BJ (cell line): Measurements from ENCODE around the gene PCDHGA10. TPM values are rescaled to one million over a fixed set of nuclear protein-coding genes. Genes with fewer than 3 reads are reported as not detected.
A peak's percentile ranks its signal among the peaks of the same experiment; 100 is the strongest.
"Not testable (repeated sequence)": the region's sequence is repeated elsewhere in the genome, so short reads cannot be mapped to it uniquely, and the experiment has no call there.

Source experiments
- CTCF ChIA-PET: fragments of 350-600 bp; formaldehyde crosslinking; extraction: SDS; loops from one replicate; lab custom pipeline; 2021; ENCODE audit warnings: antibody characterized with exemption, inconsistent platforms; lab: Yijun Ruan, JAX
- POLR2A ChIA-PET: fragments of 300-600 bp; sonication (Branson Sonifier 250); formaldehyde crosslinking; extraction: SDS; loops from one replicate; lab custom pipeline; 2021; ENCODE audit warnings: antibody characterized with exemption; lab: Charles Lee
- DNase-seq: peaks from one replicate; pipeline ENCODE4 v3.0.0-alpha.2; 2011; ENCODE audit warnings: low read depth
- H3K27me3 ChIP-seq: 2 replicates; pipeline ENCODE4 v1.6.0; 2011; ENCODE audit warnings: low read length; ENCODE audit not compliant: control insufficient read depth, insufficient read depth
- H3K36me3 ChIP-seq: 2 replicates; pipeline ENCODE4 v1.5.1; 2011; ENCODE audit warnings: low read length; ENCODE audit not compliant: control insufficient read depth, insufficient read depth
- H3K4me3 ChIP-seq: 2 replicates; pipeline ENCODE4 v1.5.1; 2011; ENCODE audit warnings: low read depth, mild to moderate bottlenecking, control low read depth, low read length
- polyA plus RNA-seq: library from polyadenylated mRNA; depleted of rRNA; stranded (reverse); fragments of >200 nt; gene quantifications from 2 replicates; pipeline ENCODE4 v1.2.3, GENCODE V29; 2011
- TF ChIP-seq, protein P1 (sequence below): IDR thresholded peaks from 2 replicates; pipeline ENCODE4 v1.5.1; 2011; ENCODE audit warnings: low read depth, mild to moderate bottlenecking, control low read depth, inconsistent platforms, low read length, moderate library complexity; ENCODE audit not compliant: insufficient read depth

The PCDHGA10 gene
- polyA plus RNA-seq, 1 experiment = 3.9 TPM

DNA sequence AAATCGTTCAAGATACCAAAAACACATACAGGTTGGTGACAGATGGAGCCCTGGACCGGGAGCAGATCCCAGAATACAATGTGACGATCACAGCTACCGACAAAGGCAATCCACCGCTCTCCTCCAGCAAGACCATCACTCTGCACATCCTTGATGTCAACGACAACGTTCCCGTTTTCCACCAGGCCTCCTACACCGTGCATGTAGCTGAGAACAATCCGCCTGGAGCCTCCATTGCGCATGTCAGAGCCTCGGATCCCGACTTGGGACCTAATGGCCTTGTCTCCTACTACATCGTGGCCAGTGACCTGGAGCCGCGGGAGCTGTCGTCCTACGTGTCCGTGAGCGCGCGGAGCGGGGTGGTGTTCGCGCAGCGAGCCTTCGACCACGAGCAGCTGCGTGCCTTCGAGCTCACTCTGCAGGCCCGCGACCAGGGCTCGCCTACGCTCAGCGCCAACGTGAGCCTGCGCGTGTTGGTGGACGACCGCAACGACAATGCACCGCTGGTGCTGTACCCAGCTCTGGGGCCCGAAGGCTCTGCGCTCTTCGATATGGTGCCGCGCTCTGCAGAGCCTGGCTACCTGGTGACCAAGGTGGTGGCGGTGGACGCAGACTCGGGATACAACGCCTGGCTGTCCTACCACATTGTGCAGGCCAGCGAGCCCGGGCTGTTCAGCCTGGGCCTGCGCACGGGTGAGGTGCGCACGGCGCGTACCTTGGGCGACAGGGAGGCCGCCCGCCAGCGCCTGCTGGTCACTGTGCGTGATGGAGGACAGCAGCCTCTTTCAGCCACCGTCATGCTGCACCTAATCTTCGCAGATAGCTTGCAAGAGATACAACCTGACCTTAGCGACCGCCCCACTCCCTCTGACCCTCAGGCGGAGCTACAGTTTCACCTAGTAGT, 41.0 kb upstream of the PCDHGA10 start:
- H3K36me3 ChIP-seq = no peaks in the 10 kb centered on the region
- TF ChIP-seq, protein P1, sequence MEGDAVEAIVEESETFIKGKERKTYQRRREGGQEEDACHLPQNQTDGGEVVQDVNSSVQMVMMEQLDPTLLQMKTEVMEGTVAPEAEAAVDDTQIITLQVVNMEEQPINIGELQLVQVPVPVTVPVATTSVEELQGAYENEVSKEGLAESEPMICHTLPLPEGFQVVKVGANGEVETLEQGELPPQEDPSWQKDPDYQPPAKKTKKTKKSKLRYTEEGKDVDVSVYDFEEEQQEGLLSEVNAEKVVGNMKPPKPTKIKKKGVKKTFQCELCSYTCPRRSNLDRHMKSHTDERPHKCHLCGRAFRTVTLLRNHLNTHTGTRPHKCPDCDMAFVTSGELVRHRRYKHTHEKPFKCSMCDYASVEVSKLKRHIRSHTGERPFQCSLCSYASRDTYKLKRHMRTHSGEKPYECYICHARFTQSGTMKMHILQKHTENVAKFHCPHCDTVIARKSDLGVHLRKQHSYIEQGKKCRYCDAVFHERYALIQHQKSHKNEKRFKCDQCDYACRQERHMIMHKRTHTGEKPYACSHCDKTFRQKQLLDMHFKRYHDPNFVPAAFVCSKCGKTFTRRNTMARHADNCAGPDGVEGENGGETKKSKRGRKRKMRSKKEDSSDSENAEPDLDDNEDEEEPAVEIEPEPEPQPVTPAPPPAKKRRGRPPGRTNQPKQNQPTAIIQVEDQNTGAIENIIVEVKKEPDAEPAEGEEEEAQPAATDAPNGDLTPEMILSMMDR = no peak
- no peaks in the 10 kb centered on the region; the same call in 1 of the 2 replicates for H3K27me3 ChIP-seq
- no peak for DNase-seq
- POLR2A ChIA-PET = no interaction called here
- CTCF ChIA-PET = interaction anchor here (0.7 to 3.5 kb wide), 9 partner anchors 8 to 195 kb away, joined by 3 to 18 read pairs (median 4); partner anchors contain the start of genes PCDHGA10, PCDHGA7, PCDHGB1 and PCDHGB4
- no peak overlapping the region for H3K4me3 ChIP-seq

GRCh38 chr5:141373673-141374317, 39.0 kb upstream of the PCDHGA10 start, which contains the start of gene PCDHGA6:
Gene PCDHGA6 (plus strand): TSS chr5:141373891. CDS start chr5:141374084, 193 bp downstream.
- TF ChIP-seq, protein P1 = peak; percentile 56; the same call in 1 of the 2 replicates
- POLR2A ChIA-PET = no interaction called here
- Histone ChIP-seq H3K4me3 (peak within 1 kb of the TSS; percentile 30), H3K36me3 (no peaks in the 10 kb centered on the region), H3K27me3 (no peaks in the 10 kb centered on the region; the same call in 1 of the 2 replicates)
- DNase-seq = no peak
- CTCF ChIA-PET = interaction anchor here (0.9 to 2.2 kb wide), 13 partner anchors 10 to 192 kb away, joined by 3 to 14 read pairs (median 4); partner anchors contain the start of genes PCDHGA11, PCDHGA4, PCDHGA5 and PCDHGB6

GRCh38 chr5:141374627-141375026, 38.2 kb upstream of the PCDHGA10 start:
- DNase-seq = no peak
- TF ChIP-seq, protein P1 = no peak
- CTCF ChIA-PET = interaction anchor here (0.9 to 2.2 kb wide), 16 partner anchors 10 to 193 kb away, joined by 3 to 14 read pairs (median 4); partner anchors contain the start of genes PCDHGA10, PCDHGA11, PCDHGA4 and PCDHGA5

DNA sequence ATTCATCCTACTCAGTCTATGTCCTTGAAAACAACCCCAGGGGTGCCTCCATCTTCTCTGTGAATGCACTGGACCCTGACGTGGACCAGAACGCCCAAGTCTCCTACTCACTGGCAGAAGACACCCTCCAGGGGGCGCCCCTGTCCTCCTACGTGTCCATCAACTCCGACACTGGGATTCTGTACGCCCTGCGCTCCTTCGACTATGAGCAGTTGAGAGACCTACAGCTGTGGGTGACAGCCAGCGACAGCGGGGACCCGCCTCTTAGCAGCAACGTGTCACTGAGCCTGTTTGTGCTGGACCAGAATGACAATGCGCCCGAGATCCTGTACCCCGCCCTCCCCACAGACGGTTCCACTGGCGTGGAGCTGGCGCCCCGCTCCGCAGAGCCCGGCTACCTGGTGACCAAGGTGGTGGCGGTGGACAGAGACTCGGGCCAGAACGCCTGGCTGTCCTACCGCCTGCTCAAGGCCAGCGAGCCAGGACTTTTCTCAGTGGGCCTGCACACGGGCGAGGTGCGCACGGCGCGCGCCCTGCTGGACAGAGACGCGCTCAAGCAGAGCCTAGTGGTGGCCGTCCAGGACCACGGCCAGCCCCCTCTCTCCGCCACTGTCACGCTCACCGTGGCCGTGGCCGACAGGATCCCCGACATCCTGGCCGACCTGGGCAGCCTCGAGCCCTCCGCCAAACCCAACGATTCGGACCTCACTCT, 37.2 kb upstream of the PCDHGA10 start:
- H3K36me3 ChIP-seq, H3K4me3 ChIP-seq, H3K27me3 ChIP-seq, POLR2A ChIA-PET, DNase-seq: not testable (repeated sequence)
- CTCF ChIA-PET = interaction anchor here (0.9 to 1.9 kb wide), 5 partner anchors 11 to 192 kb away, joined by 3 to 7 read pairs (median 4); partner anchors contain the start of gene TAF7

More at GRCh38 chr5:141374627-141375026, 38.2 kb upstream of the PCDHGA10 start:
- no peak overlapping the region for H3K4me3 ChIP-seq
- no peaks in the 10 kb centered on the region for H3K36me3 ChIP-seq
- H3K27me3 ChIP-seq = no peaks in the 10 kb centered on the region; the same call in 1 of the 2 replicates
- POLR2A ChIA-PET = no interaction called here
